Astrocyte (in vitro differentiated cells and primary cell): ENCODE data around the gene THOC5. TPM values are rescaled to one million over a fixed set of nuclear protein-coding genes. Genes with fewer than 3 reads are reported as not detected.

Experiments used
- DNase-seq: peaks from one replicate; pipeline ENCODE4 v3.0.0-alpha.2; 2010; ENCODE audit warnings: low read depth
- FAIRE-seq: peaks from 2 replicates; lab custom pipeline; 2011; peaks lifted over from hg19 to GRCh38; lab: Jason Lieb, UNC
- H2AFZ ChIP-seq: 2 replicates; pipeline ENCODE4 v1.6.0; 2012; ENCODE audit warnings: low read depth, low read length, inconsistent platforms
- H3K27ac ChIP-seq: 2 replicates; pipeline ENCODE4 v1.5.1; 2011; ENCODE audit warnings: low read depth, low read length, inconsistent platforms
- H3K27me3 ChIP-seq: 2 replicates; pipeline ENCODE4 v1.6.0; 2011; ENCODE audit warnings: low read length, inconsistent platforms; ENCODE audit not compliant: insufficient read depth
- H3K36me3 ChIP-seq: 2 replicates; pipeline ENCODE4 v1.5.1; 2011; ENCODE audit warnings: low read length, inconsistent platforms; ENCODE audit not compliant: insufficient read depth
- H3K4me1 ChIP-seq: 2 replicates; pipeline ENCODE4 v1.5.1; 2011; ENCODE audit warnings: low read length, inconsistent platforms; ENCODE audit not compliant: insufficient read depth
- H3K4me2 ChIP-seq: 2 replicates; pipeline ENCODE4 v1.6.0; 2012; ENCODE audit warnings: low read length, inconsistent platforms
- H3K4me3 ChIP-seq: 2 replicates; pipeline ENCODE4 v1.5.1; 2011; ENCODE audit warnings: low read depth, mild to moderate bottlenecking, low read length, inconsistent platforms; ENCODE audit not compliant: insufficient read depth
- H3K79me2 ChIP-seq: 2 replicates; pipeline ENCODE4 v1.6.0; 2012; ENCODE audit warnings: mild to moderate bottlenecking, low read length, inconsistent platforms; ENCODE audit not compliant: insufficient read depth
- H3K9ac ChIP-seq: 2 replicates; pipeline ENCODE4 v1.6.0; 2012; ENCODE audit warnings: mild to moderate bottlenecking, low read length, inconsistent platforms
- H3K9me3 ChIP-seq: 2 replicates; pipeline ENCODE4 v1.5.1; 2012; ENCODE audit warnings: low read depth, mild to moderate bottlenecking, low read length, inconsistent platforms; ENCODE audit not compliant: insufficient read depth
- H4K20me1 ChIP-seq: 2 replicates; pipeline ENCODE4 v1.6.0; 2012; ENCODE audit warnings: low read length, inconsistent platforms; ENCODE audit not compliant: insufficient read depth
- H3K27ac Mint-ChIP-seq: one replicate; pipeline ENCODE4 v1.8.0; 2021; ENCODE audit warnings: mild to moderate bottlenecking, mixed read lengths; ENCODE audit not compliant: unreplicated experiment
- H3K27me3 Mint-ChIP-seq: one replicate; pipeline ENCODE4 v1.8.0; 2021; ENCODE audit warnings: low read depth, mixed read lengths; ENCODE audit not compliant: unreplicated experiment
- H3K36me3 Mint-ChIP-seq: one replicate; pipeline ENCODE4 v1.8.0; 2021; ENCODE audit warnings: low read depth, mixed read lengths; ENCODE audit not compliant: unreplicated experiment
- H3K4me1 Mint-ChIP-seq: one replicate; pipeline ENCODE4 v1.8.0; 2021; ENCODE audit warnings: low read depth, mixed read lengths; ENCODE audit not compliant: unreplicated experiment
- H3K4me3 Mint-ChIP-seq: one replicate; pipeline ENCODE4 v1.8.0; 2021; ENCODE audit warnings: mild to moderate bottlenecking, moderate library complexity, mixed read lengths; ENCODE audit not compliant: unreplicated experiment
- H3K9me3 Mint-ChIP-seq: one replicate; pipeline ENCODE4 v1.8.0; 2021; ENCODE audit warnings: mild to moderate bottlenecking, mixed read lengths; ENCODE audit not compliant: unreplicated experiment
- EZH2 ChIP-seq: IDR thresholded peaks from 2 replicates; pipeline ENCODE4 v1.6.1; 2012; ENCODE audit warnings: mild to moderate bottlenecking, low read length, inconsistent platforms; ENCODE audit not compliant: insufficient read depth
- total RNA-seq: library from RNA; stranded (reverse); gene quantifications from 2 replicates; pipeline ENCODE4 v1.2.1, GENCODE V29; 2021
- TF ChIP-seq, protein P1 (sequence below): IDR thresholded peaks from 2 replicates; pipeline ENCODE4 v1.5.1; 2011; ENCODE audit warnings: low read depth, mild to moderate bottlenecking, inconsistent platforms, low read length, moderate library complexity; ENCODE audit not compliant: insufficient read depth

THOC5 gene
- total RNA-seq, 1 donor from 2014 or later, result 85.0 TPM

GRCh38 chr22:29473001-29473400, 80.6 kb downstream of the THOC5 start:
- peaks cover 5% of the 10 kb centered on the region for H3K4me1 ChIP-seq
- H3K9me3 ChIP-seq, result no peaks in the 10 kb centered on the region
- TF ChIP-seq, protein P1, sequence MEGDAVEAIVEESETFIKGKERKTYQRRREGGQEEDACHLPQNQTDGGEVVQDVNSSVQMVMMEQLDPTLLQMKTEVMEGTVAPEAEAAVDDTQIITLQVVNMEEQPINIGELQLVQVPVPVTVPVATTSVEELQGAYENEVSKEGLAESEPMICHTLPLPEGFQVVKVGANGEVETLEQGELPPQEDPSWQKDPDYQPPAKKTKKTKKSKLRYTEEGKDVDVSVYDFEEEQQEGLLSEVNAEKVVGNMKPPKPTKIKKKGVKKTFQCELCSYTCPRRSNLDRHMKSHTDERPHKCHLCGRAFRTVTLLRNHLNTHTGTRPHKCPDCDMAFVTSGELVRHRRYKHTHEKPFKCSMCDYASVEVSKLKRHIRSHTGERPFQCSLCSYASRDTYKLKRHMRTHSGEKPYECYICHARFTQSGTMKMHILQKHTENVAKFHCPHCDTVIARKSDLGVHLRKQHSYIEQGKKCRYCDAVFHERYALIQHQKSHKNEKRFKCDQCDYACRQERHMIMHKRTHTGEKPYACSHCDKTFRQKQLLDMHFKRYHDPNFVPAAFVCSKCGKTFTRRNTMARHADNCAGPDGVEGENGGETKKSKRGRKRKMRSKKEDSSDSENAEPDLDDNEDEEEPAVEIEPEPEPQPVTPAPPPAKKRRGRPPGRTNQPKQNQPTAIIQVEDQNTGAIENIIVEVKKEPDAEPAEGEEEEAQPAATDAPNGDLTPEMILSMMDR, result no peak
- TF ChIP-seq EZH2, result no peak
- Mint-ChIP-seq H3K36me3 (peaks cover 5% of the 10 kb centered on the region), H3K27me3 (peaks cover 78% of the 10 kb centered on the region), H3K9me3 (no peaks in the 10 kb centered on the region), H3K4me1 (peaks cover 3% of the 10 kb centered on the region), H3K27ac (no peak overlapping the region), H3K4me3 (no peak overlapping the region)
- H3K36me3 ChIP-seq, result no peaks in the 10 kb centered on the region
- DNase-seq (no peak), FAIRE-seq (no peak)
- no peak overlapping the region for H3K27ac ChIP-seq
- H3K4me3 ChIP-seq, result no peak overlapping the region
- H2AFZ ChIP-seq, result no peak overlapping the region
- no peak overlapping the region for H3K9ac ChIP-seq
- H3K79me2 ChIP-seq, result no peaks in the 10 kb centered on the region
- H3K27me3 ChIP-seq, result peaks cover 34% of the 10 kb centered on the region
- H3K4me2 ChIP-seq, result no peak overlapping the region
- H4K20me1 ChIP-seq, result peaks cover 11% of the 10 kb centered on the region

DNA sequence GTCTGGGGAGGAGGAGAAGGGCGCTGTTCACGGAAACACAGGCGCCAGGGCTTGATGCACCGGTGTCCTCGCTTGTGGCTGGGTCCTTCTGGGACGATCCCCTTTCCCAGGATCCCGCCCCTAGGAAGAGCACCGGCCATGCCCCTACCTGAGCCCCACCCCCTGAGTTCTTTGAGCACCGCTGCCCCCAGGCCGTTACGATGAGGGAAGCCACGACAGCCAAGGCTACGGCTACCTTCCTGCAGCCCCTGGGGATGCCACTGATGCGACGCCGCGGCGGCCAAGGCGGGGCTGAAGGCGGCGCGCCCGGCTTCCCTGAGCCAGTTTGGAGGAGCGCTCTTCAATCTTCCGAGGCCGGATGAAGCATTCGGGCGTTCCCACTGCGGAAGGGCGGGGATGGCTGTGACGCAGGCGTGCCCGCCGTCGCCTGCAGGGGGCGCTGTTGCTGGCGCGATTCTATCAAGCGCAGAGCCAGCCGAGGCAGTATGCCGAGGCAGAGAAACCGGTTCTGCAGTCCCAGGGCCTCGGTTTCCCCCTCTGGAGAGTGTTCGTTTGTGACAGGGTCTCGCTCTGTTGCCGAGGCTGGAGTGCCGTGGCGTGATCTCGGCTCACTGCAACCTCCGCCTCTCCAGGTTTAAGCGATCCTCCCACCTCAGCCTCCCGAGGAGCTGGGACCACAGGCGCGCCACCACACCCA, 83.2 kb downstream of the THOC5 start:
- H3K9me3 Mint-ChIP-seq, result no peaks in the 10 kb centered on the region
- H3K4me2 ChIP-seq, result peak overlapping the region; percentile 88
- no peak overlapping the region for H3K27ac ChIP-seq
- no peaks in the 10 kb centered on the region for H3K9me3 ChIP-seq
- DNase-seq (no peak), FAIRE-seq (no peak)
- H3K27me3 ChIP-seq, result peaks cover 26% of the 10 kb centered on the region
- H3K27me3 Mint-ChIP-seq, result peaks cover 74% of the 10 kb centered on the region
- H3K36me3 ChIP-seq, result no peaks in the 10 kb centered on the region
- H3K27ac Mint-ChIP-seq, result no peak overlapping the region
- H3K4me1 ChIP-seq, result peaks cover 5% of the 10 kb centered on the region
- peak overlapping the region; percentile 27 for H3K9ac ChIP-seq
- H3K4me1 Mint-ChIP-seq, result no peaks in the 10 kb centered on the region
- no peaks in the 10 kb centered on the region for H3K79me2 ChIP-seq
- no peaks in the 10 kb centered on the region for H4K20me1 ChIP-seq
- peak overlapping the region; percentile 77 for H2AFZ ChIP-seq
- peak overlapping the region; percentile 44 for H3K4me3 ChIP-seq
- peak overlapping the region; percentile 61 for H3K4me3 Mint-ChIP-seq
- TF ChIP-seq, protein P1, result peak; percentile 62
- no peak for TF ChIP-seq EZH2
- peaks cover 2% of the 10 kb centered on the region for H3K36me3 Mint-ChIP-seq

- Histone ChIP-seq H4K20me1 (no peaks in the 10 kb centered on the region), H3K4me3 (peak overlapping the region; percentile 44), H2AFZ (peak overlapping the region; percentile 77), H3K9ac (no peak overlapping the region), H3K27ac (no peak overlapping the region), H3K79me2 (no peaks in the 10 kb centered on the region), H3K4me2 (peak overlapping the region; percentile 88), H3K27me3 (peaks cover 24% of the 10 kb centered on the region), H3K9me3 (no peaks in the 10 kb centered on the region), H3K36me3 (no peaks in the 10 kb centered on the region), H3K4me1 (peaks cover 5% of the 10 kb centered on the region)
- peak overlapping the region; percentile 61 for H3K4me3 Mint-ChIP-seq
- DNase-seq (no peak), FAIRE-seq (no peak)
- peaks cover 71% of the 10 kb centered on the region for H3K27me3 Mint-ChIP-seq
- TF ChIP-seq EZH2, result no peak
- TF ChIP-seq, protein P1, result no peak
- H3K4me1 Mint-ChIP-seq, result no peaks in the 10 kb centered on the region
- H3K9me3 Mint-ChIP-seq, result no peaks in the 10 kb centered on the region
- H3K27ac Mint-ChIP-seq, result no peak overlapping the region
- peaks cover 2% of the 10 kb centered on the region for H3K36me3 Mint-ChIP-seq
These were observed 83.8 kb downstream of the THOC5 start for GRCh38 chr22:29469755-29470154.
